Stimulated activated CD8-positive, alpha-beta memory T cell treated with anti-CD3 and anti-CD28 coated beads, Interleukin-4, amount 100 ng/mL, for 24 hours (primary cell): Measurements from ENCODE around the gene PRPH2.
"Not testable (repeated sequence)": the region's sequence is repeated elsewhere in the genome, so short reads cannot be mapped to it uniquely, and the experiment has no call there.

ENCODE experiments used
- DNase-seq: peaks from one replicate; pipeline ENCODE4 v3.0.0-alpha.2; 2020; ENCODE audit warnings: low read depth

PRPH2 gene

GRCh38 chr6:42740725-42741124 is 18.3 kb upstream of the PRPH2 start:
- no peak for DNase-seq

- no peak for DNase-seq
Observed at GRCh38 chr6:42735976-42736375, 13.6 kb upstream of the PRPH2 start.

GRCh38 chr6:42733867-42734481 is 11.6 kb upstream of the PRPH2 start:
- DNase-seq, result not testable (repeated sequence)

GRCh38 chr6:42729731-42730130 is 7.3 kb upstream of the PRPH2 start:
- no peak for DNase-seq

- no peak for DNase-seq
Observed at GRCh38 chr6:42727627-42728026, 5.2 kb upstream of the PRPH2 start.

- DNase-seq, result no peak
Observed at GRCh38 chr6:42727087-42727611, 4.8 kb upstream of the PRPH2 start.

- peak; percentile 34 for DNase-seq
Observed at GRCh38 chr6:42726485-42727086, 4.2 kb upstream of the PRPH2 start.

GRCh38 chr6:42726026-42726425 is 3.6 kb upstream of the PRPH2 start:
- DNase-seq, result no peak

- DNase-seq, result no peak
Observed at GRCh38 chr6:42724825-42725224, 2.4 kb upstream of the PRPH2 start.

GRCh38 chr6:42720739-42721138 is 1.7 kb downstream of the PRPH2 start:
- DNase-seq, result no peak

GRCh38 chr6:42715871-42716270 is 6.5 kb downstream of the PRPH2 start:
- no peak for DNase-seq

- DNase-seq, result no peak
Observed at GRCh38 chr6:42714098-42714761, 8.2 kb downstream of the PRPH2 start.

- no peak for DNase-seq
Observed at GRCh38 chr6:42711930-42712329, 10.5 kb downstream of the PRPH2 start.

GRCh38 chr6:42710316-42710715 is 12.1 kb downstream of the PRPH2 start:
- DNase-seq, result no peak

GRCh38 chr6:42709871-42710270 is 12.5 kb downstream of the PRPH2 start:
- DNase-seq, result no peak

- DNase-seq, result no peak
Observed at GRCh38 chr6:42708096-42708495, 14.3 kb downstream of the PRPH2 start.

- no peak for DNase-seq
Observed at GRCh38 chr6:42707595-42707994, 14.8 kb downstream of the PRPH2 start.

GRCh38 chr6:42704937-42705374 is 17.4 kb downstream of the PRPH2 start:
- DNase-seq, result no peak

- DNase-seq, result no peak
Observed at GRCh38 chr6:42704251-42704936, 18.0 kb downstream of the PRPH2 start.

GRCh38 chr6:42702786-42703185 is 19.6 kb downstream of the PRPH2 start:
- DNase-seq, result not testable (repeated sequence)

- no peak for DNase-seq
Observed at GRCh38 chr6:42702200-42702599, 20.2 kb downstream of the PRPH2 start.

- no peak for DNase-seq
Observed at GRCh38 chr6:42698217-42698616, 24.2 kb downstream of the PRPH2 start.

GRCh38 chr6:42697268-42697655 is 25.1 kb downstream of the PRPH2 start:
- DNase-seq, result no peak
